ENCODE results near the gene ZRANB3. TPM values are rescaled to one million over a fixed set of nuclear protein-coding genes. Genes with fewer than 3 reads are reported as not detected.
"Not testable (repeated sequence)": the region's sequence is repeated elsewhere in the genome, so short reads cannot be mapped to it uniquely, and the experiment has no call there.

ZRANB3 gene
- total RNA-seq, 1 donor from 2014 or later, result 7.0 TPM

GRCh38 chr2:135525786-135526185 lies 5.2 kb downstream of the ZRANB3 start:
- Mint-ChIP-seq H3K4me3 (ENCODE audit: unreplicated experiment) (no peak overlapping the region), H3K4me1 (ENCODE audit: low read depth) (peaks cover 2% of the 10 kb centered on the region), H3K27me3 (ENCODE audit: low read depth) (no peaks in the 10 kb centered on the region), H3K9me3 (ENCODE audit: low read depth) (no peaks in the 10 kb centered on the region), H3K36me3 (ENCODE audit: low read depth) (peaks cover 3% of the 10 kb centered on the region), H3K27ac (ENCODE audit: unreplicated experiment) (no peak overlapping the region)
- no peak for DNase-seq (ENCODE audit: low spot score)
- TF ChIP-seq CTCF (IDR thresholded peaks at IDR 0.05), result no peak

- no peak for TF ChIP-seq CTCF (IDR thresholded peaks at IDR 0.05)
- DNase-seq (ENCODE audit: low spot score), result no peak
- Mint-ChIP-seq H3K9me3 (ENCODE audit: low read depth) (peaks cover 19% of the 10 kb centered on the region), H3K27me3 (ENCODE audit: low read depth) (no peaks in the 10 kb centered on the region), H3K4me3 (ENCODE audit: unreplicated experiment) (no peak overlapping the region), H3K4me1 (ENCODE audit: low read depth) (peaks cover 7% of the 10 kb centered on the region), H3K36me3 (ENCODE audit: low read depth) (peaks cover 3% of the 10 kb centered on the region), H3K27ac (ENCODE audit: unreplicated experiment) (no peak overlapping the region)
Observed at GRCh38 chr2:135512099-135512498, 18.9 kb downstream of the ZRANB3 start.

- peaks cover 19% of the 10 kb centered on the region for H3K9me3 Mint-ChIP-seq (ENCODE audit: low read depth)
- H3K36me3 Mint-ChIP-seq (ENCODE audit: low read depth), result peaks cover 3% of the 10 kb centered on the region
- H3K27ac Mint-ChIP-seq (ENCODE audit: unreplicated experiment), result no peak overlapping the region
- H3K4me1 Mint-ChIP-seq (ENCODE audit: low read depth), result peaks cover 7% of the 10 kb centered on the region
- no peaks in the 10 kb centered on the region for H3K27me3 Mint-ChIP-seq (ENCODE audit: low read depth)
- no peak for TF ChIP-seq CTCF (IDR thresholded peaks at IDR 0.05)
- no peak overlapping the region for H3K4me3 Mint-ChIP-seq (ENCODE audit: unreplicated experiment)
- DNase-seq (ENCODE audit: low spot score), result peak; percentile 47
Observed at GRCh38 chr2:135510577-135510976, 20.4 kb downstream of the ZRANB3 start.

GRCh38 chr2:135504811-135505210 lies 26.2 kb downstream of the ZRANB3 start:
- no peak for TF ChIP-seq CTCF (IDR thresholded peaks at IDR 0.05)
- H3K27ac Mint-ChIP-seq (ENCODE audit: unreplicated experiment), result no peak overlapping the region
- H3K4me3 Mint-ChIP-seq (ENCODE audit: unreplicated experiment), result no peak overlapping the region
- H3K4me1 Mint-ChIP-seq (ENCODE audit: low read depth), result no peaks in the 10 kb centered on the region
- peaks cover under 1% of the 10 kb centered on the region for H3K9me3 Mint-ChIP-seq (ENCODE audit: low read depth)
- no peaks in the 10 kb centered on the region for H3K27me3 Mint-ChIP-seq (ENCODE audit: low read depth)
- no peak for DNase-seq (ENCODE audit: low spot score)
- H3K36me3 Mint-ChIP-seq (ENCODE audit: low read depth), result peaks cover 7% of the 10 kb centered on the region

GRCh38 chr2:135498588-135498987 lies 32.4 kb downstream of the ZRANB3 start:
- H3K9me3 Mint-ChIP-seq (ENCODE audit: low read depth), result peaks cover 23% of the 10 kb centered on the region

GRCh38 chr2:135494917-135495316 lies 36.1 kb downstream of the ZRANB3 start:
- Mint-ChIP-seq H3K9me3 (ENCODE audit: low read depth) (peaks cover 30% of the 10 kb centered on the region), H3K4me1 (ENCODE audit: low read depth) (peaks cover 17% of the 10 kb centered on the region), H3K27ac (ENCODE audit: unreplicated experiment) (no peak overlapping the region), H3K36me3 (ENCODE audit: low read depth) (peaks cover 23% of the 10 kb centered on the region), H3K27me3 (ENCODE audit: low read depth) (no peaks in the 10 kb centered on the region), H3K4me3 (ENCODE audit: unreplicated experiment) (no peak overlapping the region)
- no peak for DNase-seq (ENCODE audit: low spot score)
- no peak for TF ChIP-seq CTCF (IDR thresholded peaks at IDR 0.05)

More at GRCh38 chr2:135498588-135498987, 32.4 kb downstream of the ZRANB3 start:
- not testable (repeated sequence) for DNase-seq (ENCODE audit: low spot score); H3K27me3 Mint-ChIP-seq (ENCODE audit: low read depth); H3K4me3 Mint-ChIP-seq (ENCODE audit: unreplicated experiment); H3K4me1 Mint-ChIP-seq (ENCODE audit: low read depth); H3K27ac Mint-ChIP-seq (ENCODE audit: unreplicated experiment)
- peaks cover 26% of the 10 kb centered on the region for H3K36me3 Mint-ChIP-seq (ENCODE audit: low read depth)

Measured in chondrocyte (in vitro differentiated cells).